ENCODE data around the gene JKAMP.
"Not testable (repeated sequence)": the region's sequence is repeated elsewhere in the genome, so short reads cannot be mapped to it uniquely, and the experiment has no call there.

Gene JKAMP, protein sequence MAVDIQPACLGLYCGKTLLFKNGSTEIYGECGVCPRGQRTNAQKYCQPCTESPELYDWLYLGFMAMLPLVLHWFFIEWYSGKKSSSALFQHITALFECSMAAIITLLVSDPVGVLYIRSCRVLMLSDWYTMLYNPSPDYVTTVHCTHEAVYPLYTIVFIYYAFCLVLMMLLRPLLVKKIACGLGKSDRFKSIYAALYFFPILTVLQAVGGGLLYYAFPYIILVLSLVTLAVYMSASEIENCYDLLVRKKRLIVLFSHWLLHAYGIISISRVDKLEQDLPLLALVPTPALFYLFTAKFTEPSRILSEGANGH
- total RNA-seq: 28.6 to 113 (median 83.5) reads per million in 18 experiments

DNA sequence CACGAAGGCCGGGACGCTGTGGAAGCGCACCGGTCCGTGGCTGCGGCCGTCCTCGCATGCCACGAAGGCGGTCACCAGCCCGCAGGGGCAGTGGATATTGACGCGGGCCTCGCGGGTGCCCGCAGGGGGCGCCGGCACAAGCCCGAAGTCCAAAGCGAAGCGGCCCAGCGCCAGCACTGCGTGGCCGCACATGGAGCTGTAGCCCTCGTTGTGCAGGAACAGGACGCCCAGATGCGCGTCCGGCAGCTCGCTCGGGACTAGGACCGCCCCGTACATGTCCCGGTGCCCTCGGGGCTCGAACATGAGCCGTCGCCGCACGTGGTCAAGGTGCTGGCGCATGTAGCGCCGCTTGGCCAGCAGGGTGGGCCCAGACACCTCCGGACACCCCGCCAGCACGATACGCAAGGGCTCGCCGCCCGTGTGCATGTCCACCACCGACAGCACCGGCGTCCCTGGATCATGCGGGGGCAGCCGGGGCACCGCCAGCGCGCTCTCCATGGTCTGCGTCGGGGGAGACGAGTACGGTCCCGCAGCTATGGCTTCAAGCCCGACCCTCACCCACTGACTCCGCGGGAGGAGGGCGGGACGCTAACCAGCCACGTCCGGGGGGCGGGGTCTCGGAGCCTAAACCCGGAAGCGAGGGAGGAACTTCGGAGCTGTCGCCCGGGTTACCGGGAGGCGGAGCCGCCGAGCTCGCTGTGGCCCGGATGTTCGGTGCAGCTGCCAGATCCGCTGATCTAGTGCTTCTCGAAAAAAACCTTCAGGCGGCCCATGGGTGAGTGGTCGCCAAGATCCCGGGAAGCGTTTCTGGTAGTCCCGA is at the start of gene JKAMP, which contains the start of gene L3HYPDH:
Gene JKAMP, plus strand, starts transcription at position 699 of the 820 bp plus-strand sequence. Its CDS starts 73 bp downstream, at position 772.
Gene L3HYPDH, minus strand, starts transcription at position 590 of the 820 bp plus-strand sequence. Its CDS starts 92 bp downstream, at position 498.
- peak; percentile 96 to 98 for DNase-seq

DNA sequence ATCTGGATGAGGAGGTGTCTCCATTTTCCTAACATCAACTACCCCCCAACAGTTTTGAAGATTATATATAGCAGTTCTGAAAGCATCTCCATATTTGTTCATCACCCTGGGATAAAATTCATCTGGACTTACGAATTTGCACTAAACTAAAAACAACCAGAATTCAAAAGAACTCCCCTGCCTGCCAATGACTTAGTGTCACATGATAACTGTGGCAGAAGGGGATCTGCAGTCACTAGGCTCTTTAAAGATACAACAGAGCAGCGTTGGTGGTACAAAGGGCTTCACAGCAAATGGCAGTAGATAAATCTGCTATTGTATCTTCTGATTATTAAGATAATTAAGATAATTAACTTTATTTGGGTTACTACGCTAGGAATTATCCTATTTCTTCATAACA is 49.2 kb upstream of the JKAMP start:
- DNase-seq: no peak

DNA sequence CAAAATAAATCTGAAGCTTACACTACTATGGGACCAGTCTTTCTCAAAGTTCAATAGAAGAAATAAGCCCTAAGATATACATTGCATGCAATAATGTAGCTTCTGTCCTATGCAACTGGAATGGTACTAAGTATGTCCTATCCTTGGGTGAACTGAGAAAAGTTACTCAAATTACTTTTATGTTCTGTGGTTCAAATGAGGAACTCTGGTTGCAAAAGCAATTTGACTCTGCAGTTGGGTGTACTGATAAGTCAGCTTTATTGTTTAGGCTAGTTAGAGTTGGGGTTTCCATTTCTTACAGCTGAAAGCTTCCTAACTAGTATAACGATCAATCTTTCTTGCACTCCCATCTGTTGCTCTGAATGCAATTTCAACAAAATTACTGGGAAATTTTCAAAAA is 48.3 kb upstream of the JKAMP start:
- peak; percentile 55 to 72 for DNase-seq

DNA sequence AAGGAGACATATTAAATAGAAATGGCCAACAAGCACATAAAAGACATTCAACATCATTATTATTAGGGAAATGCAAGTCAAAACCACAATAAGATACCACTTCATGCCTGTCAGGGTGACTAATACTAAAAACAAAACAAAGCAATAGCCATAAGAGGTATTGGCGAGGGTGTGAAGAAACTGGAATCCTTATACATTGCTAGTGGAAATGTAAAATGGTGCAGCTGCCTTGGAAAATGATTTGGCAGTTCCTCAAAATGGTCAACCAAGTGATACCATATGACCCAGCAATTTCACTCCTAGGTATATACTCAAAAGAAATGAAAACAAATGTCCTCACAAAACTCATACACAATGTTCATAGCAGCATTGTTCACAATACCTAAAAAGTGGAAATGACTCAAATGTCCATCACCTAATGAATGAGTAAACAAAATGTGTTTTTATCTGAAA is 46.1 kb upstream of the JKAMP start:
- DNase-seq: no peak

DNA sequence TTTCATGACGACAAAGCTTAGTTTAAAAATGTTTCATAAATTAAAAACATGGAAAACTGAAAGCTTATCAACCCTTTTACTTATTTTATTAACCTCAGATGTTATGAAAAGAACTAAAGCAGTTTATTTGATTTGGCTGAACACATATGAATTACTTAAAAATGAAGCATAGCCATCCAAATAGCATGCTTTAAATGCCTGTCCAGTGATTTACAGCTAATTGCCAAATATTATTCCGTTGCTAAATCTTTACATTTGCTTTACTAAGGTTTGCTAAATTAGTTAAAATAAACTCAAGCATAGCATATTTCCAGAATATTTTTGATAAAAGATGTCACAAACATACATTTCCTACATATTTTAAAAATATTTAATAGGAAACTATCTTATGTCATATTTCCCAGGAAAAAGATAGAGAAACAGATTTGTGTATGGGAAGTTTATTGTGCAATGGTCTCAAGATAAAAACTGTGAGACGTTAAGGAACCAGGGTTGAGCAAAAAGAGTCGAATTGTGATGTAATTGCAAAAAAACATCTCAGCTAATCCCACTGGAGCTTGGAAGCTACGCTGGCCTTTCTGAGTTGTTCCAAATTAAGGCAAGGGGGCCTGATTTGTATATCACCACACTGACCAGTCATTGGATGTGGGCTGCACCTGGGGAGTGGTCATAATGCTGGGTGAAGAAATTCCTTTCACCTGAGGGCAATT is 44.9 kb upstream of the JKAMP start:
- DNase-seq: peak; percentile 18 to 49

DNA sequence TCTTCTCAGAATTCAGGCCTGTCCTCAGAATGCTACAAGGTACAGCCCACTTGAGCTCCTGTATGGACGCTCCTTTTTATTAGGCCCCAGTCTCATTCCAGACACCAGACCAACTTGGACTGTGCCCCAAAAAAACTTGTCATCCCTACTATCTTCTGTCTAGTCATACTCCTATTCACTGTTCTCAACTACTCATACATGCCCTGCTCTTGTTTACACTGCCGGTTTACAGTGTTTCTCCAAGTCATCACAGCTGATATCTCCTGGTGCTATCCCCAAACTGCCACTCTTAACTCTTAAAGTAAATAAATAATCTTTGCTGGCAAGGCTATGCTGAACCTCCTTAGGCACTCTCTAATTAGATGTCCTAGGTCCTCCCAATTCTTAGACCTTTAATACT is 35.6 kb upstream of the JKAMP start:
- not testable (repeated sequence) for DNase-seq

DNA sequence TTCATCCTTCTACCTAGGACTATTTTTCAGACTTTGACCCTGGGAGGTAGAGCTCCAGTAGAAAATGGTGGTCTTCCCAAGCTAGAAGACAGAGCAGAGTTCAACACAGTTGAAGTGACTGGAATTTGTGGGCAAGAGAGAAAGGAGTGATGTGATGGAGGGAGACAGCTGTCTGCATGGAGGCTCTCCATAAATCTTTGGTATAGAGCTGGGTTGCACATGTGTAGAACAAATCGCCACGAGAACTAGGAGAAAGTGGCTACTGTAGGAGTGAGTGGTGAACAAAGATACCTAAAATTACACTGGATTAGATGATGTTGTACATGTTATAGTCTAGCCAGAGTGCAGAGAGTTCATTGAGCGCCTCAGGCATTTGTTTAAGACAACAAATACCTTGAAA is 33.6 kb upstream of the JKAMP start:
- DNase-seq: no peak

DNA sequence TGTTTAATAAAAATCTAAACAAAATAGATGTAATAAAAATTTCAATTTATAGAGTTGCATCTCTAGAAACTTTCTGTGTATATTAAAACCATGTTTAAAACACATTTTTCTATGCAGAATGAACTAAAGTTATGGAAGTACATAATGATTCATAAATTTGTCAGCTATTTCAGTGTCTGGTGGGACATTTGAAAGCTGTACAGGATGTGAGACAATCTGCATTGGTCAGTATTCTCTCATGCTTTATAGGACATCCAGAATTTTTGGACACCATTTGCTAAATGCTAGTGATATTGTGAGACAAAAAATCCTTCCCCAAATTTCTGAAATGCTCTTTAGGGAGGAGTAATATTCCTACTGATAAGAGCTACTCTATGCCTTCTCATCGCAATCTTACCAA is 32.5 kb upstream of the JKAMP start:
- no peak for DNase-seq

DNA sequence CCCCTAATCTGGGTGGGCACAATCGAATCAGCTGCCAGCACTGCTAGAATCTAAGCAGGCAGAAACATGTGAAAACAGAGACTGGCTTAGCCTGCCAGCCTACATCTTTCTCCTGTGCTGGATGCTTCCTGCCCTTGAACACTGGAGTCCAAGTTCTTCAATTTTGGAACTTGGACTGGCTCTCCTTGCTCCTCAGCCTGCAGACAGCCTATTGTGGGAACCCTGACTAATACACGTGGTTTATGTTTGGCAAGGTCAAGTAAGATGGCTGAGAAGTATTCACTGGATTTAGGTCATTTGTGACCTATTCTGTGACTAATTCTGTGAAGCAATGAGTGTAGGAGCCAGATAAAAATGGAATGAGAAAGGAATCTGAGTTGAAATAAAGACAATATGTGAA is 30.2 kb upstream of the JKAMP start:
- no peak for DNase-seq

DNA sequence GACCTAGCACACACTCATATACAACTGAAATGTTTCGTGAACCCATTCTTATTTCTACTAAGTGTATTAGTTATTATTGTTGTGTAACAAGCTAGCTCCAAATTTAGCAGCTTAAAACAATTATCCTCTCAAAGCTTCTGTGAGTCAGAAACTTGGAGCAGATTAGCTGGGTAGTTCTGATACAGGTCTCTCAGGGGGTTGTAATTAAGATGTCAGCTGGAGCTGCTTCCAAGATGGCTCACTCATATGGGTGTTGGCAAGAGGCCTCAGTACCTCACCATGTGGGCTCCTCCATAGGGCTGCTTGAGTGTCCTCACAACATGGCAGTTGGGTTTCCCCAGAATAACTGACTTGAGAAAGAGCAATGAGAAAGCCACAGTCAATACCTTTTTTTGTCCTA is 28.9 kb upstream of the JKAMP start:
- no peak for DNase-seq

DNA sequence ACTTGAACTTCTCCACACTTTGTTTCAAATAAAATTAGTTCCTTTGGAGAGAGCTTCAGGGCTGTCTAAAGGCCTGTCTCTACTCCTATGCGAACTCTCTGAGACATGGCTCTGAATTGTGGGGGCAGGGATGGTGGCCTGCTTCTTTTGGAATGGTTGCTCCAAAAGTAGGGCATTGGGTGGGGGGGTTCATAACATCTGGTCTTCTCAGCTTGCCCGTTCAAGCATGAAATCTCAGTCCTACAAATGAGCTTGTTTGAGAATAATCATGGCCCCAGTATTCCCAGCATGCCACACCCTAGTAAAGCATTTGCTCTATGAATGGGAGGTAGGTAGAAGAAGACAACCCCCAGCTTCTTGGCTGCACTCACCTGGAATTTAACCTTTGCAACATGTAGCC is 25.8 kb upstream of the JKAMP start:
- no peak for DNase-seq

DNA sequence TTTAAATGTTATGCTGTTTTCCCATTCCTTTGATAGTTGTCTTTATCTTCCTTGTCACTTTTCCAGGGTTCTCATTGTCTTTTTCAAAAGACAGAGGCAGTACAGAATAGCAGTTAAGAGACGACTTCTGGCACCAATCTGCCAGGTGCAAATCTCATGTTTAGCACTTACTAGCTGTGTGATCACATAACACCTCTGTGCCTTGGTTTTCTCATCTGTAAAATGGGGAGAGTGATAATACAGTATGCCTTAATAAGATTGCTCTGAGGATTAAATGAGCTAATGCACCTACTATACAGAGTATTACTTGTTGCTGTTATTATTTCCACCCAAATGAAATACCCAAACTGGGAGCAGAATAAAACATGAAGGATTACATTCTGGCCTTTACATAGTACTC is 23.9 kb upstream of the JKAMP start:
- DNase-seq: no peak

DNA sequence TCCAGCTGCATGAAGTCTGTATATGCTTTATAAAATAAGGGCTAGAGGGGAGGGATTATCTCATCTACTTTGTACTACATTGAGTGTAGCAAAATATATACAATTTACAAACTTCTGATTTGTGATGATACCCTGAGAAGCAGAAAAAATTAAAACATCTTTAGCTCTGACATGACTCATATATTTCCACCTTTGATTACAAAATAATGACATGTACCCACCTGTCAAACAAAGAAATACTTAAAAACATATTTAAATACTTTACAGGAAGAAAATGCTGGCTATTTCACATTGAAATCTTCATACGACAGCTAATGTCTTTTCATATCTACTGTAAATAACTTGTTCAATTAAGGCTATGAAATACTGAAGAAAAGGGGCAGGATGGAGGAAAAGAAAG is 22.4 kb upstream of the JKAMP start:
- no peak for DNase-seq

DNA sequence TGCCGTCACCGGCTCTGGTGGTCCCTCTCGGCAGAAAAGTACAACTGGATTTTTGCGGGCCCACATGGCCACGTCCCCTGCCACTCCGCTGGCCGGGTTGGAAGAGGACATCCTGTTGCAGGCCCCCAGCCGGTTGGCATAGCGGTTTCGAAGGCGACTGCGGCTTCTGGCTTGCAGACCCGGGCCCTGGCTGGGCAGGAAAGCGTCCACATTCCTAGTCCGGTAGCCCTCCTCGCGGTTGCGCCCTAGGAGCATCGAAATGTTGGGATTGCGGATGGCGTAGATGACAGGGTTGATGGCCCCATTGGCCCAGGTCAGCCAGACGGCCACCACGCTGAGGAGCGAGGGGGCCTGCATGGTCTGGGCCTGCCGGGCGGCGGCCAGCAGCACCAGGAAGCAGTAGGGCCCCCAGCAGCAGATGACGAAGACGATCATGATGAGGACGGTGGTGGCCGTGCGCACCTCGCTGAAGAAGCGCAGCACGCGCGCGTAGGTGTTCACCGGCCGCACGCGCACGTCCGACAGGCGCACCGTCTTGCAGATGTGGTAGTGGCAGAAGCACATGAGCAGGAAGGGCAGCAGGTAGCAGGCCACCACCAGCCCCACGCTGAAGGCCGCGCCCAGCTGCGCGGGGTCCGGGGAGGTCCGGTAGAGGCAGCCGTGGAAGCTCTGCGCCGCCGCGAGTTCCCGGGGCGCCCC is 20.4 kb upstream of the JKAMP start:
- no peak for DNase-seq

DNA sequence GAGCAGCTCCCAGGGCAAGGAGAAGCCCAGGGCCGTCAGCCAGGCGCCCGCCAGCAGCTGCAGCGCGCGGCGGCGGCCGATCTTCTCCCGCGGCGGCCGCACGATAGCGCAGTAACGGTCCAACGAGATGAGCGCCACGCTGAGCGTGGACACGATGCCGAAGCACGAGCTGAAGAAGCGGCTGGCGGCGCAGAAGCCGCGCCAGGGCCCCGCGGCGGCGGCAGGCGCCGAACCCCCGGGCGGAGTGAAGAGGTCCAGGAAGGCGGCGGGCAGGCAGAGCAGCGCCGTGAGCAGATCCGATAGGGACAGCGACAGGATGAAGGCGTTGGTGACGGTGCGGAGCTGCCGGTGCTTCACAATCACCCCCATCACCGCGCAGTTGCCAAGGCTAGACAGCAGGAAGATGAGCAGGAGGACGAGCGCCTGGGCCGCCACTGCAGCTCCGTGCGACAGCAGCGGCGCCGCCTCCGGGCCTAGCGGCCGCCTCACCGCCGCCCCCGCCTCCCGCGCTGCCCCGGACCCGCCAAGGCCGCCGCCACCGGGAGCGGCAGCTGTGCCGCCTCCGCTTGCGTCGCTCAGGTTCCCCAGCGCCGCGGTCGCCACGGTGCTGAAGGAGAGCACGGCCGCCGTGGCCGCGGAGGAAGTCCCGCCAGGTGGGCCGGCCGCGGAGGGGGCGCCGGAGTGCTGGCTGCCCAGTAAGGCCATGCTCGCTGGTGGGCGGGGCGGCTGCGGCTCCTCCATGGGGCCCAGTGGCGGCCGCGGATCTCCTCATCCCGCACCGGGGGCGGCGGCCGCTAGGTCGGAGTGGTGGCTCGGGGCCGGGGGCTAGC is 19.6 kb upstream of the JKAMP start:
- DNase-seq: peak in 1 of 2 donors; percentile 29

DNA sequence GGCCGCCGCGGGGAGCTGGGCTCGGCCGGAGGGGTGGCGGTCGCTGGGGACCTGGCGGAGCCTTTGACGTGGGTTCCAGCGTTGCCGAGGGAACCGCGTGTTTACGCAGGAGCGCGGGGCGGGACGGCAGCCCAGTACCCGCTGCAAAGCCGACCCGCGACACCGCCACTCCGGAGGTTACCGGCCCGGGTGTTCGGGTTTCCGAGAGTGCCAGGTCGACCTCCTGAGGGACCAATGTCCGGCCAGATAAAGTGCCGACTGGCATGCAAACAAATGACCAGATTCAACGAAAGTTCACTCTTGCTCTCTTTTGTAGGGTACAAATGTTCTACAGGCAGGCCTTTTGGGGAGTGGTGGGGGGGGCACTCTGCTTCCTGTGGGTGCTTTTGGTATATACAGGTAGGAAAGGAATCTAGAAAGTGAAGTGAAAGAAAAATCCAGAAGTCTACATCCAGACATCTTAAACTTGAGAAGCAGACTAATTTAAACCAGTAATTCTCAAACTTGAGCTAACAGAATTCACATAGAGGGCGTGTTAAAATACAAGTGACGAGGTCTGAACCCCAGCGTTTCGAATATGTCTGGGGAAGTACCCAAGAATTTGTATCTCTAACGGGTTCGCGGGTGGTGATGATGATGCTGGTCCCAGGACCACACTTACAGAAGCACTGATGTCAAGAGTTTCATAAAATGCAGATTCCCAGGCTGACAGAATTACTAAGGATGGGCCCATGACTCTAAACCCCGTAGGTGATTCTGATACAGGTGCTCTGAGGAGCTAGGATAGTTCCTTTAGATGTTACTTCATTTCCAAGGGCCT is 18.8 kb upstream of the JKAMP start, which contains the start of gene GPR135:
Gene GPR135, minus strand, starts transcription at position 65 of the 820 bp plus-strand sequence. CDS start 154 bp downstream, outside the sequence.
- DNase-seq: no peak

DNA sequence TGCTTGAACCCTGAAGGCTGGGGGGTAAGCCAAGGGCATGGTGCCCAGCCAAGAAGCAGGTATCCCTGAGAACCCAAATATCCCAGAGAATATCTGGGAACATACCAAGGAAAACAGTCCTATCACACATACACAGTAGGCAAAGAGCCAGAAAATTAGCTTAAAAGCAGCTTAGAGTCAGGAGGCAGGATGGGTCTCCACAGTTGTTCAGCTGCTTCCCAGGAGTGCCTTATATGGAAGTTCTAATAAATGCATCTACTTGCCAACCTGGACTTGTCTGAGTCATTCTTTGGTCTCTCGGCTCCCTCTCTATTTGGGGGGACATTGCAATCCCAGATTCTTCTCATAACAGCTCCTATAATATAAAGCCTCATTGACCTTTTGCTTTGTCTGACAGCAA is 10.1 kb upstream of the JKAMP start:
- no peak for DNase-seq

DNA sequence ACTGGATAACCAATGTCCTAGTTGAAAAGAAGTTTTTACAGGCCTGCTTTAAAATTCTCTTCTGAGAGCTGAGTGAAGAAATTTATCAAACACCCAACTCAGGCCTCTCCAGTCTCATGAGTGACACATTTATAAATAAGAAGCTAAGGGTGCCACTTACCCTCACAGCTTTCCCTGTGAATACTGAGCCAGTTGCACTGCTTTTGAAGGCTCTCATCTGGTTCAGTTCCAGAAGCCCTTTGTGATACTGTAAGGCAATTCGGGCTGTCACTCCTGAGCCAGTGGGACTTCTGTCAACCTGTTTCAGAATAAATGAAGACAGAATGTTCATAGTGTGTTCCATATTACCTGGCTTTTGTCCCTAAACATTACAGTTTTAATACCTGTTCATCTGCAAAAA is 8.6 kb upstream of the JKAMP start:
- DNase-seq: no peak

DNA sequence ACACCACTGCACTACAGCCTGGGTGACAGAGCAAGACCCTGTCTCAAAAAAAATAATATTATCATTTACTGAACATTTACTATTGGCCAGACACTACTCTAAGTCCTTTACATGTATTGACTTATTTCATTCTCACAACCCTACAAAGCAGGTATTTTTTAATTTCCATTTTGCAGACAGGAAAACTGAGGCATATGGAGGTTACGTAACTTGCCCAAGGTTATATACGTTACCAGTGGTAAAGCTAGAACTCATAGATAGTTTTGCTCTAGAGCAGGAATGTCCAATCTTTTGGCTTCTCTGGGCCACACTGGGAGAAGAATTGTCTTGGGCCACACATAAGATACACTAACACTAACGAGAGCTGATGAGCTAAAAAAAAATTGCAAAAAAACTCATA is 5.8 kb upstream of the JKAMP start:
- no peak for DNase-seq

DNA sequence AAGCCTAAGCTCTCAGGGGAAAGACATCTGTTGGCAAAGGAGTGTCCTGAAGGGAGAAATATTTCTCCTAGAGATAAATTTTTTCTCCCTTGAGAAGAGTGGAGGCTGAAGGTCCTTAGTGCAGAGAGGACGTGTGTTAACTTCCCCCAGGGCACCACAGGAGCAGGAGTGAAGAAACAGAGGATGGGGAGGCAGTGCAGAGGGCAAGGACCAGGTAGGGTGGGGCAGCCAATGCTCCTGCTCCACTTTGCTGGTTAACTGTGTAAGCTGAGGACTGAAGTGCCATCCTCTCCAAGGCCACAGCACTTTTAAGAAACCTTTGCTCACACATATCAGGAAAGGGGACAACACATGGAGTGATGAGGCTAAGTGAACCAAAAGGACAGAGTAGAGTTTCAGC is 4.2 kb upstream of the JKAMP start:
- DNase-seq: no peak

DNA sequence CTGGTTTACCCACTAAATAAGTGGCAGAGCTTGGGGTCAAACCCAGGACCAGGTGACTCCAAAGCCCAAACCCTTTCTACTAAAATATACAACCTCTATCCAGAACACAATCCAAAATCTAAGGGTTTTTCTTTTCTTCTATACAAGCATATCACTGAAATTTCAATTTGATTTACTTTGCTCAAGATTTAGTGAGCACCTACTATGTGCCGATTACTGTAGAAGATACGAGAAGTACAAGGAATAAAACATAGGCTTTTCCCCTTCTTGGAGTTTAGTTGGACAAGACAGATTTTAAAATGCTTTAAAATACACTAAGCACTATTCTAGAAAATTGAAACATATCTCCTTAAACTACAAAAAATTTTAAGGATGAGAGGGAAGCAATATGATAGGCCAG is 2.9 kb upstream of the JKAMP start:
- no peak for DNase-seq
